HEK293 (cell line): Measurements from ENCODE around the gene MID2.
A peak's percentile ranks its signal among the peaks of the same experiment; 100 is the strongest.

Experiments
- CTCF ChIA-PET: fragments of 350-600 bp; formaldehyde crosslinking; extraction: SDS; loops from one replicate; lab custom pipeline; 2021; ENCODE audit warnings: antibody characterized with exemption; lab: Yijun Ruan, JAX
- POLR2A ChIA-PET: fragments of 300-600 bp; formaldehyde crosslinking; extraction: SDS; loops from one replicate; lab custom pipeline; 2020; ENCODE audit warnings: antibody characterized with exemption, inconsistent platforms; lab: Yijun Ruan, JAX
- H3K27ac ChIP-seq: fragments of 200-500 bp; sonication (Bioruptor generic); 2 replicates; pipeline ENCODE4 v1.5.1; 2014; ENCODE audit warnings: low read depth, low read length, control low read depth, inconsistent platforms; ENCODE audit errors: extremely low read depth
- H3K36me3 ChIP-seq, 2 experiments: fragments of 200-500 bp in 1 of 2; sonication (Bioruptor generic) in 1 of 2; 1 replicate in 1 of 2; 2 replicates in 1 of 2; pipeline ENCODE4 v1.5.1; 2014 to 2017; ENCODE audit warnings: inconsistent platforms in 2 of 2, low read length in 2 of 2; ENCODE audit not compliant: control insufficient read depth in 2 of 2, insufficient read depth in 1 of 2
- H3K4me1 ChIP-seq: fragments of 200-500 bp; sonication (Bioruptor generic); 2 replicates; pipeline ENCODE4 v1.5.1; 2014; ENCODE audit warnings: mild to moderate bottlenecking, low read length, inconsistent platforms; ENCODE audit not compliant: control insufficient read depth, insufficient read depth
- H3K4me3 ChIP-seq: 2 replicates; pipeline ENCODE4 v1.5.1; 2011; ENCODE audit warnings: low read depth, mild to moderate bottlenecking, control low read depth, low read length, moderate library complexity
- H3K9me3 ChIP-seq: fragments of 200-500 bp; sonication (Bioruptor generic); 2 replicates; pipeline ENCODE4 v1.5.1; 2014; ENCODE audit warnings: low read depth, low read length, inconsistent platforms; ENCODE audit not compliant: control insufficient read depth, insufficient read depth
- EGR2 ChIP-seq: fragments of 450-650 bp; formaldehyde crosslinking; IDR thresholded peaks from 2 replicates; pipeline ENCODE4 v1.5.1; 2016; ENCODE audit warnings: low read depth, missing biosample characterization, missing genetic modification characterization
- FEZF1 ChIP-seq: fragments of 450-650 bp; formaldehyde crosslinking; IDR thresholded peaks from 2 replicates; pipeline ENCODE4 v1.5.1; 2016; ENCODE audit warnings: missing biosample characterization, missing genetic modification characterization
- KLF1 ChIP-seq: fragments of 450-650 bp; formaldehyde crosslinking; IDR thresholded peaks from 2 replicates; pipeline ENCODE4 v1.5.1; 2016; ENCODE audit warnings: missing biosample characterization, missing genetic modification characterization
- KLF10 ChIP-seq: fragments of 450-650 bp; IDR thresholded peaks from 2 replicates; pipeline ENCODE4 v1.5.1; 2018; ENCODE audit warnings: missing biosample characterization, mild to moderate bottlenecking, missing genetic modification characterization
- KLF7 ChIP-seq: fragments of 450-650 bp; formaldehyde crosslinking; IDR thresholded peaks from 2 replicates; pipeline ENCODE4 v1.5.1; 2016; ENCODE audit warnings: missing biosample characterization, missing genetic modification characterization, borderline replicate concordance
- KLF9 ChIP-seq: fragments of 450-650 bp; formaldehyde crosslinking; IDR thresholded peaks from 2 replicates; pipeline ENCODE4 v1.5.1; 2016; ENCODE audit warnings: missing biosample characterization, missing genetic modification characterization, low read depth
- SP3 ChIP-seq: fragments of 450-650 bp; formaldehyde crosslinking; IDR thresholded peaks from 2 replicates; pipeline ENCODE4 v1.5.1; 2016; ENCODE audit warnings: missing biosample characterization, missing genetic modification characterization
- ZFHX2 ChIP-seq: fragments of 450-650 bp; formaldehyde crosslinking; conservative IDR thresholded peaks from 2 replicates; pipeline ENCODE4 v1.5.1; 2016; ENCODE audit warnings: missing biosample characterization, missing genetic modification characterization
- ZNF155 ChIP-seq: fragments of 450-650 bp; formaldehyde crosslinking; IDR thresholded peaks from 2 replicates; pipeline ENCODE4 v1.5.1; 2016; ENCODE audit warnings: missing biosample characterization, missing genetic modification characterization
- ZNF302 ChIP-seq: fragments of 450-650 bp; formaldehyde crosslinking; IDR thresholded peaks from 2 replicates; pipeline ENCODE4 v1.5.1; 2016; ENCODE audit warnings: missing biosample characterization, missing genetic modification characterization, low read depth
- ZNF335 ChIP-seq: fragments of 450-650 bp; formaldehyde crosslinking; conservative IDR thresholded peaks from 2 replicates; pipeline ENCODE4 v1.5.1; 2016; ENCODE audit warnings: missing biosample characterization, missing genetic modification characterization
- ZNF366 ChIP-seq: fragments of 450-650 bp; formaldehyde crosslinking; conservative IDR thresholded peaks from 2 replicates; pipeline ENCODE4 v1.5.1; 2016; ENCODE audit warnings: missing biosample characterization, missing genetic modification characterization
- ZNF664 ChIP-seq: fragments of 450-650 bp; formaldehyde crosslinking; IDR thresholded peaks from 2 replicates; pipeline ENCODE4 v1.5.1; 2016; ENCODE audit warnings: missing biosample characterization, missing genetic modification characterization
- ZNF76 ChIP-seq: fragments of 450-650 bp; formaldehyde crosslinking; IDR thresholded peaks from 2 replicates; pipeline ENCODE4; 2016; ENCODE audit warnings: low read depth, missing biosample characterization, missing genetic modification characterization, borderline replicate concordance
- ZNF791 ChIP-seq: fragments of 450-650 bp; formaldehyde crosslinking; IDR thresholded peaks from 2 replicates; pipeline ENCODE4 v1.5.1; 2016; ENCODE audit warnings: missing biosample characterization, missing genetic modification characterization
- TF ChIP-seq, protein P1 (sequence below): fragments of 450-650 bp; formaldehyde crosslinking; IDR thresholded peaks from 2 replicates; pipeline ENCODE4 v1.5.1; 2017; ENCODE audit warnings: missing biosample characterization, missing genetic modification characterization
- TF ChIP-seq, protein P2 (sequence below): fragments of 450-650 bp; formaldehyde crosslinking; optimal IDR thresholded peaks from 2 replicates; pipeline ENCODE3; 2016; ENCODE audit warnings: missing biosample characterization, mild to moderate bottlenecking, missing genetic modification characterization
- TF ChIP-seq, protein P3 (sequence below): fragments of 450-650 bp; formaldehyde crosslinking; IDR thresholded peaks from 2 replicates; pipeline ENCODE4 v1.5.1; 2016; ENCODE audit warnings: missing biosample characterization, missing genetic modification characterization, low read depth
- TF ChIP-seq, protein P4 (sequence below): fragments of 450-650 bp; formaldehyde crosslinking; IDR thresholded peaks from 2 replicates; pipeline ENCODE4 v1.5.1; 2016; ENCODE audit warnings: missing biosample characterization, missing genetic modification characterization
- TF ChIP-seq, protein P5 (sequence below): fragments of 450-650 bp; formaldehyde crosslinking; IDR thresholded peaks from 2 replicates; pipeline ENCODE4 v1.5.1; 2016; ENCODE audit warnings: missing biosample characterization, missing genetic modification characterization

Gene MID2, protein sequence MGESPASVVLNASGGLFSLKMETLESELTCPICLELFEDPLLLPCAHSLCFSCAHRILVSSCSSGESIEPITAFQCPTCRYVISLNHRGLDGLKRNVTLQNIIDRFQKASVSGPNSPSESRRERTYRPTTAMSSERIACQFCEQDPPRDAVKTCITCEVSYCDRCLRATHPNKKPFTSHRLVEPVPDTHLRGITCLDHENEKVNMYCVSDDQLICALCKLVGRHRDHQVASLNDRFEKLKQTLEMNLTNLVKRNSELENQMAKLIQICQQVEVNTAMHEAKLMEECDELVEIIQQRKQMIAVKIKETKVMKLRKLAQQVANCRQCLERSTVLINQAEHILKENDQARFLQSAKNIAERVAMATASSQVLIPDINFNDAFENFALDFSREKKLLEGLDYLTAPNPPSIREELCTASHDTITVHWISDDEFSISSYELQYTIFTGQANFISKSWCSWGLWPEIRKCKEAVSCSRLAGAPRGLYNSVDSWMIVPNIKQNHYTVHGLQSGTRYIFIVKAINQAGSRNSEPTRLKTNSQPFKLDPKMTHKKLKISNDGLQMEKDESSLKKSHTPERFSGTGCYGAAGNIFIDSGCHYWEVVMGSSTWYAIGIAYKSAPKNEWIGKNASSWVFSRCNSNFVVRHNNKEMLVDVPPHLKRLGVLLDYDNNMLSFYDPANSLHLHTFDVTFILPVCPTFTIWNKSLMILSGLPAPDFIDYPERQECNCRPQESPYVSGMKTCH

DNA sequence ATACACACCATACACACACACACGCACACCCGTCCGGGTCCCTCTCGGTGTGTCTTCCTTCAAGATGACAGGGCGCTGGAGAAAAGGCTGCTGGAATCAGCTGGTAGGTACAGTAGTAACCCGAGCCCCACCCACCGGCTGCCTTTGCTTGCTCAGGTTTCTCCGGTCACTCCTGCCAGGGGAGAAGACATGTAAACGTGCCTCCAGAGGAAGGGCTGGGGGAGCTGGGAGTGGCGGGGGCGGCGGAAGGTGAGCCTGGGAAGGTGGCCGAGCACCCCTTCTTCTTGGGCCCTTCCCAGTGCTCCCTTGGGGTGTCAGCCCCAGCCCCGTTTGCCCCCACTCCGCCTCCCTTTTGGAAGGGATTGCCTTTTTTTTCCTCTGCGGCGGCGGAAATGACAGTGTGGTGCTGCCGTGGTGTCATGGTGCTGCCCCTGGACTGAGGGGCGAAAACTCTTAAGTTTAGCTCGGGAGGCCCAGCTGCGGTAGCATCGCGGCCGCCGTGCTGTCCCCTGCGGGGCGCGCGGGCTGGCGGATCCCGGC is at the start of gene MID2:
Gene MID2, plus strand, starts transcription at position 169 of the 540 bp plus-strand sequence. CDS start 561 bp downstream, outside the sequence.
- no peaks in the 10 kb centered on the region for H3K4me1 ChIP-seq
- H3K4me3 ChIP-seq = peak within 1 kb of the TSS; percentile 54
- H3K9me3 ChIP-seq = peaks cover 4% of the 10 kb centered on the region
- H3K36me3 ChIP-seq = no peaks in the 10 kb centered on the region
- CTCF ChIA-PET = interaction anchor here (0.6 to 1.2 kb wide), 4 partner anchors 33 to 183 kb away, joined by 3 to 6 read pairs (median 4); partner anchors contain the start of genes NCBP2L and TSC22D3
- H3K27ac ChIP-seq = peak within 1 kb of the TSS; percentile 90
- POLR2A ChIA-PET = interaction anchor here (0.6 to 1.3 kb wide), 3 partner anchors 49 to 197 kb away, joined by 3 to 5 read pairs (median 3); partner anchors contain the start of genes NCBP2L and PRPS1
- peak; percentile 69 for TF ChIP-seq FEZF1 (tag by site-specific recombination)
- 0 out of 2 replicates have a peak, but pooled peaks have one; percentile 9 for TF ChIP-seq ZFHX2
- 0 out of 2 replicates have a peak, but pooled peaks have one; percentile 30 for TF ChIP-seq EGR2
- peak; percentile 53; the same call in 1 of the 2 replicates for TF ChIP-seq ZNF76 (tag by site-specific recombination)
- TF ChIP-seq, protein P1, sequence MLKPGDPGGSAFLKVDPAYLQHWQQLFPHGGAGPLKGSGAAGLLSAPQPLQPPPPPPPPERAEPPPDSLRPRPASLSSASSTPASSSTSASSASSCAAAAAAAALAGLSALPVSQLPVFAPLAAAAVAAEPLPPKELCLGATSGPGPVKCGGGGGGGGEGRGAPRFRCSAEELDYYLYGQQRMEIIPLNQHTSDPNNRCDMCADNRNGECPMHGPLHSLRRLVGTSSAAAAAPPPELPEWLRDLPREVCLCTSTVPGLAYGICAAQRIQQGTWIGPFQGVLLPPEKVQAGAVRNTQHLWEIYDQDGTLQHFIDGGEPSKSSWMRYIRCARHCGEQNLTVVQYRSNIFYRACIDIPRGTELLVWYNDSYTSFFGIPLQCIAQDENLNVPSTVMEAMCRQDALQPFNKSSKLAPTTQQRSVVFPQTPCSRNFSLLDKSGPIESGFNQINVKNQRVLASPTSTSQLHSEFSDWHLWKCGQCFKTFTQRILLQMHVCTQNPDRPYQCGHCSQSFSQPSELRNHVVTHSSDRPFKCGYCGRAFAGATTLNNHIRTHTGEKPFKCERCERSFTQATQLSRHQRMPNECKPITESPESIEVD (tag by site-specific recombination) = no peak
- TF ChIP-seq KLF7 = no peak
- no peak for TF ChIP-seq ZNF302
- peak; percentile 63 for TF ChIP-seq ZNF335 (tag by site-specific recombination)
- TF ChIP-seq SP3 = 0 out of 2 replicates have a peak, but pooled peaks have one; percentile 41
- TF ChIP-seq, protein P2, sequence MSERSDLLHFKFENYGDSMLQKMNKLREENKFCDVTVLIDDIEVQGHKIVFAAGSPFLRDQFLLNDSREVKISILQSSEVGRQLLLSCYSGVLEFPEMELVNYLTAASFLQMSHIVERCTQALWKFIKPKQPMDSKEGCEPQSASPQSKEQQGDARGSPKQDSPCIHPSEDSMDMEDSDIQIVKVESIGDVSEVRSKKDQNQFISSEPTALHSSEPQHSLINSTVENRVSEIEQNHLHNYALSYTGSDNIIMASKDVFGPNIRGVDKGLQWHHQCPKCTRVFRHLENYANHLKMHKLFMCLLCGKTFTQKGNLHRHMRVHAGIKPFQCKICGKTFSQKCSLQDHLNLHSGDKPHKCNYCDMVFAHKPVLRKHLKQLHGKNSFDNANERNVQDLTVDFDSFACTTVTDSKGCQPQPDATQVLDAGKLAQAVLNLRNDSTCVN (tag by site-specific recombination) = peak; percentile 36
- TF ChIP-seq, protein P3, sequence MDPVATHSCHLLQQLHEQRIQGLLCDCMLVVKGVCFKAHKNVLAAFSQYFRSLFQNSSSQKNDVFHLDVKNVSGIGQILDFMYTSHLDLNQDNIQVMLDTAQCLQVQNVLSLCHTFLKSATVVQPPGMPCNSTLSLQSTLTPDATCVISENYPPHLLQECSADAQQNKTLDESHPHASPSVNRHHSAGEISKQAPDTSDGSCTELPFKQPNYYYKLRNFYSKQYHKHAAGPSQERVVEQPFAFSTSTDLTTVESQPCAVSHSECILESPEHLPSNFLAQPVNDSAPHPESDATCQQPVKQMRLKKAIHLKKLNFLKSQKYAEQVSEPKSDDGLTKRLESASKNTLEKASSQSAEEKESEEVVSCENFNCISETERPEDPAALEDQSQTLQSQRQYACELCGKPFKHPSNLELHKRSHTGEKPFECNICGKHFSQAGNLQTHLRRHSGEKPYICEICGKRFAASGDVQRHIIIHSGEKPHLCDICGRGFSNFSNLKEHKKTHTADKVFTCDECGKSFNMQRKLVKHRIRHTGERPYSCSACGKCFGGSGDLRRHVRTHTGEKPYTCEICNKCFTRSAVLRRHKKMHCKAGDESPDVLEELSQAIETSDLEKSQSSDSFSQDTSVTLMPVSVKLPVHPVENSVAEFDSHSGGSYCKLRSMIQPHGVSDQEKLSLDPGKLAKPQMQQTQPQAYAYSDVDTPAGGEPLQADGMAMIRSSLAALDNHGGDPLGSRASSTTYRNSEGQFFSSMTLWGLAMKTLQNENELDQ (tag by site-specific recombination) = no peak
- TF ChIP-seq KLF10 (tag by site-specific recombination) = peak; percentile 22; the same call in 1 of the 2 replicates
- peak; percentile 48; the same call in 1 of the 2 replicates for TF ChIP-seq KLF9 (tag by site-specific recombination)
- TF ChIP-seq, protein P4, sequence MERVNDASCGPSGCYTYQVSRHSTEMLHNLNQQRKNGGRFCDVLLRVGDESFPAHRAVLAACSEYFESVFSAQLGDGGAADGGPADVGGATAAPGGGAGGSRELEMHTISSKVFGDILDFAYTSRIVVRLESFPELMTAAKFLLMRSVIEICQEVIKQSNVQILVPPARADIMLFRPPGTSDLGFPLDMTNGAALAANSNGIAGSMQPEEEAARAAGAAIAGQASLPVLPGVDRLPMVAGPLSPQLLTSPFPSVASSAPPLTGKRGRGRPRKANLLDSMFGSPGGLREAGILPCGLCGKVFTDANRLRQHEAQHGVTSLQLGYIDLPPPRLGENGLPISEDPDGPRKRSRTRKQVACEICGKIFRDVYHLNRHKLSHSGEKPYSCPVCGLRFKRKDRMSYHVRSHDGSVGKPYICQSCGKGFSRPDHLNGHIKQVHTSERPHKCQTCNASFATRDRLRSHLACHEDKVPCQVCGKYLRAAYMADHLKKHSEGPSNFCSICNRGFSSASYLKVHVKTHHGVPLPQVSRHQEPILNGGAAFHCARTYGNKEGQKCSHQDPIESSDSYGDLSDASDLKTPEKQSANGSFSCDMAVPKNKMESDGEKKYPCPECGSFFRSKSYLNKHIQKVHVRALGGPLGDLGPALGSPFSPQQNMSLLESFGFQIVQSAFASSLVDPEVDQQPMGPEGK (tag by site-specific recombination) = peak; percentile 59
- TF ChIP-seq ZNF366 (tag by site-specific recombination) = 0 out of 2 replicates have a peak, but pooled peaks have one; percentile 37
- 0 out of 2 replicates have a peak, but pooled peaks have one; percentile 47 for TF ChIP-seq KLF1 (tag by site-specific recombination)
- TF ChIP-seq, protein P5, sequence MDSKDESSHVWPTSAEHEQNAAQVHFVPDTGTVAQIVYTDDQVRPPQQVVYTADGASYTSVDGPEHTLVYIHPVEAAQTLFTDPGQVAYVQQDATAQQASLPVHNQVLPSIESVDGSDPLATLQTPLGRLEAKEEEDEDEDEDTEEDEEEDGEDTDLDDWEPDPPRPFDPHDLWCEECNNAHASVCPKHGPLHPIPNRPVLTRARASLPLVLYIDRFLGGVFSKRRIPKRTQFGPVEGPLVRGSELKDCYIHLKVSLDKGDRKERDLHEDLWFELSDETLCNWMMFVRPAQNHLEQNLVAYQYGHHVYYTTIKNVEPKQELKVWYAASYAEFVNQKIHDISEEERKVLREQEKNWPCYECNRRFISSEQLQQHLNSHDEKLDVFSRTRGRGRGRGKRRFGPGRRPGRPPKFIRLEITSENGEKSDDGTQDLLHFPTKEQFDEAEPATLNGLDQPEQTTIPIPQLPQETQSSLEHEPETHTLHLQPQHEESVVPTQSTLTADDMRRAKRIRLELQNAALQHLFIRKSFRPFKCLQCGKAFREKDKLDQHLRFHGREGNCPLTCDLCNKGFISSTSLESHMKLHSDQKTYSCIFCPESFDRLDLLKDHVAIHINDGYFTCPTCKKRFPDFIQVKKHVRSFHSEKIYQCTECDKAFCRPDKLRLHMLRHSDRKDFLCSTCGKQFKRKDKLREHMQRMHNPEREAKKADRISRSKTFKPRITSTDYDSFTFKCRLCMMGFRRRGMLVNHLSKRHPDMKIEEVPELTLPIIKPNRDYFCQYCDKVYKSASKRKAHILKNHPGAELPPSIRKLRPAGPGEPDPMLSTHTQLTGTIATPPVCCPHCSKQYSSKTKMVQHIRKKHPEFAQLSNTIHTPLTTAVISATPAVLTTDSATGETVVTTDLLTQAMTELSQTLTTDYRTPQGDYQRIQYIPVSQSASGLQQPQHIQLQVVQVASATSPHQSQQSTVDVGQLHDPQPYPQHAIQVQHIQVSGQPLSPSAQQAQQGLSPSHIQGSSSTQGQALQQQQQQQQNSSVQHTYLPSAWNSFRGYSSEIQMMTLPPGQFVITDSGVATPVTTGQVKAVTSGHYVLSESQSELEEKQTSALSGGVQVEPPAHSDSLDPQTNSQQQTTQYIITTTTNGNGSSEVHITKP (tag by site-specific recombination) = peak; percentile 71
- no peak for TF ChIP-seq ZNF664 (tag by site-specific recombination)
- no peak for TF ChIP-seq ZNF791 (tag by site-specific recombination)
- TF ChIP-seq ZNF155 = no peak
